ENCODE measurements around the gene SVIL.

GRCh38 chr10:29681676-29682448, 47.1 kb upstream of the SVIL start:
- TF ChIP-seq POLR2A (IDR thresholded peaks at IDR 0.05; ENCODE audit: low read depth, low read length) (no peak), PAX5 (IDR thresholded peaks at IDR 0.05; ENCODE audit: insufficient read depth, low read length, severe bottlenecking) (no peak), POLR2AphosphoS5 (IDR thresholded peaks at IDR 0.05; ENCODE audit: low read depth, low read length) (no peak)
